NCI-H510A (cell line): ENCODE measurements around the gene HSPA12A.

Experiments used
- DNase-seq: peaks from one replicate; lab custom pipeline; 2025; lab: John Stamatoyannopoulos, UW

The HSPA12A gene

DNA sequence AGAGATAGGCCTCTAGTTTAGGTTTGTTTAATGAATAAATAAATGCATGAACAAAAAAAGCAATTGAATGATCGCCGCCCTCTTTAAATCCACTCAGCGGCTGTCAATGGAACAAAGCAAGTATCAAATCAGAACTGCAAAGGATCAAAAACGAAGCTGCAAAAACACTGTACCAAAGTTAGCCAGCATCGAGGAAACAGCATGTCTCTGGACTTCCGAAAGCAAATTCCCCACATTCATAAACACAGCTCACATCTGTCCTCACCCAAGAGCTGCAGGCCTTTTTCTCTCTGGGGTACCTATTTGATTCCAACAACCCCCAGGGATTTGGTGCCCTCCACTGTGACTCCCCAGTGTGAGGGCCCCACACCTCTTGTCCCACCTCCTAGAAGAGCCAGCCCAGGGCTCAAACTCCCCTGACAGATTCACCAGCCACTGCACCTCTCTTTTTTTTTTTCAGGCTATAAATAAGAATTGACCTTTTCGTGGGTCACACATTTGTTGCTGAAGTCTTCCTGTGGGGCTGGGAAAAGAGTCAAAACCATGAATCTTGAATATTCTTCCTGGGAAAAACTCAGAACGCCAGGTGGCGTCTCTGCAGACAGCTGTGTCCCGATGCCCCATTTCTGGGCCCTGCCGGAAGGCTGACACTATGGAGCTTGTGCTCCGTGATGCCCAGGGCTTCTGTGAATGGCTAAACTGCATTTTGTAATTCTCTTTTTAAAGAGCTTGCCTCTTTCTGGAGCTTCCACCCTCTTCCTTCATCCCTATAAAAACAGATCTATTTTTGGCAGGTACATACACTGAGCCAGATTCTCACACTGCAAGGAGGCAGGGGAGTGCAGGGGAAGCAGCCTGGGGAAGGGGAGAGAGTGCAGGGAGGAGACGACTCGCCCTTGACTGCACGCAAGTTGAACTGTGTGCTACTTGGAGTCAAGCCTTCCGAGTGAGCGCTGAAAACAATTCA is 51.7 kb downstream of the HSPA12A start:
- DNase-seq: no peak

- DNase-seq: no peak
Observed at GRCh38 chr10:116689744-116690143, 52.6 kb downstream of the HSPA12A start.

- no peak for DNase-seq
Observed at GRCh38 chr10:116688741-116689495, 53.4 kb downstream of the HSPA12A start.

- no peak for DNase-seq
Observed at GRCh38 chr10:116688241-116688711, 54.1 kb downstream of the HSPA12A start.

GRCh38 chr10:116687633-116688032 is 54.7 kb downstream of the HSPA12A start:
- DNase-seq: no peak

DNA sequence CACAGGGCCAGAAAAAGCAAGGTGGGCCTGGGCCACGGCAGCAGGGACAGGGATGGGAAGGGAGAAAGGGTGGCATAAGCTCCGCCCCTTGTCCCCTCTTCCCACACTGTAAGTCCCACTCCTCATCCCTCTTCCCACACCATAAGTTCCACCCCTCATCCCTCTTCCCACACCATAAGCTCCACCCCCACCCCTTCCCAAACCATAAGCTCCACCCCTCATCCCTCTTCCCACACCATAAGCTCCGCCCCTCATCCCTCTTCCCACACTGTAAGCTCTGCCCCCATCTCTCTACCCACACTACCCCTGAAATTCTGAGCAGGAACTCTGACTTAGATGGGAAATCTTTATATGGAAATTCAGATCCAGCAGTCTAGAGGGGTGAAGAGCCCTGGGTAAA is 55.7 kb downstream of the HSPA12A start:
- no peak for DNase-seq

- DNase-seq: no peak
Observed at GRCh38 chr10:116685807-116686206, 56.6 kb downstream of the HSPA12A start.

DNA sequence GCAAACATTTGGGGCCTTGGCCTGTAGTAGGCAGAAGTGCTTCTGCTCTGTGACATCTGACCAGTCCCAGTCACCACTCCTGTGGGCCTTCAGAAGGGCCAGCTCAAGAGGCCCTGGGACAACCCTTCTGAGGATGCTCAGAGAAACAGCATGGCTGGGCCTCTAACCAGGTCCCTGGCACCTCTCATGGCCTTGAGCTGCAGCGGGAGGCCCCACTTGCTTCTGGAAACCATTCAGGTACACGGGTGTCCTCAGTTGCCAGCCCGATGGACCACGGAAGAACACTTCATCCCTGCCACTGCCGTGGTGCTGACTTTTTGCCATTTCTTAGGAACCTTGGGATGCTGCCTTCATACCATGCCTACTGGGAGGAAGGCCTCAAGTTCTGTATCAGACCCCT is 57.6 kb downstream of the HSPA12A start:
- DNase-seq: no peak

- no peak for DNase-seq
Observed at GRCh38 chr10:116683821-116684220, 58.5 kb downstream of the HSPA12A start.

DNA sequence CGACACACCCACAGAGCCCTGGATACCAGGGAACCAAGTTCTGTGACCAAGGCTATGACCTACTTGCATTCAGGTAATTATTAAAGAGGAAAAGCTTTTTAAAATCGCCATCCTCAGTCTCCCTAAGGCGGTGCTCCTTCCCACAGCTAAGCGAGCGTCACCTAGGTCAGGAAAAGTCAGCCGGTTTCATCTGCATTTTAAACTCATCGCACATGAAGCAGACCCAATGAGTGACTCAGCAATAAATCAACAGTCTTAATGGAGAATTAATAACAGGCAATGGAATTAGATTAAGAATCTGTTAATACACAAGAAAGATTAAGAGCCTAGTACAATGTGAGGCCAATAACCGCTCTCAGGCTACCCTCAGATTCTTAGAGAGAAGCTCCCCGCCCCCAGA is 59.2 kb downstream of the HSPA12A start:
- DNase-seq: no peak

DNA sequence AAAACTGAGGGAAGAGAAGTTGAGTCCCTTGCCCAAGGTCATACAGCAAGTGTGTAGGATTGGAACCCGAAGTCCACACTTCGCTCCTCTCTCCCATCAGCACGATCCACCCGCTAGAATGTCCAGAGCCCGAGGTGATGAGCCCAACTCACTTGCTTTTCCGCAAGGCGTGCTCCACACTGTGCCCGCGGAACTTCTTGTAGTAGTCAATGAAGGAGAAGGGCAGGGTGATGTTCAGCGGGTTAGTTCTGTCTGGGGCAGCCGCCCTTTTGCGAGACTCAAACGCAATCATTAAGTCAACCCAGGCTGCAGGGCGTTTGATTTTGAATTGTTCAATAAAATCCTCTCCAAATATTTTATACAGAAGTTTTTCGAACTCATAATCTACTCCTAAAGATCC is 63.0 kb downstream of the HSPA12A start:
- DNase-seq: no peak

- DNase-seq: no peak
Observed at GRCh38 chr10:116676633-116677032, 65.7 kb downstream of the HSPA12A start.

DNA sequence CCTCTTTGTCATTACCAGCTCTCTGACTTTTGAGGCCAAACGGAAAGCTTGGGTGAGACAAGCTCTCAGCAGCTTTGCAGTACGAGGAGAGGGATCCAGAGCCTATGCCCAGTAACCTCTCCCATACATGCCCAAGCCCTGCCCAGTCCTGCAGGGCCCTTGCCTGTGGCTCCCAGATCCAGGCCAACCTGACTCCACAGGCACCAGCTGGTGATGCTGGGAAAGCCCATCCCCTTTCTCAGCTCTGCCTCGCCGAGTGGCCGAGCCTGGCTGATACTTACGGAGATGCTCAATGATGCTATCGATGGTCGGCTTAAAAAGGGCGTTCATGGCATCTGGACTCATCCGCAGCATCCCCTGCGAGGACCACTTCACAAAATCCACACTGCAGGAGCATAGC is 66.2 kb downstream of the HSPA12A start:
- no peak for DNase-seq

DNA sequence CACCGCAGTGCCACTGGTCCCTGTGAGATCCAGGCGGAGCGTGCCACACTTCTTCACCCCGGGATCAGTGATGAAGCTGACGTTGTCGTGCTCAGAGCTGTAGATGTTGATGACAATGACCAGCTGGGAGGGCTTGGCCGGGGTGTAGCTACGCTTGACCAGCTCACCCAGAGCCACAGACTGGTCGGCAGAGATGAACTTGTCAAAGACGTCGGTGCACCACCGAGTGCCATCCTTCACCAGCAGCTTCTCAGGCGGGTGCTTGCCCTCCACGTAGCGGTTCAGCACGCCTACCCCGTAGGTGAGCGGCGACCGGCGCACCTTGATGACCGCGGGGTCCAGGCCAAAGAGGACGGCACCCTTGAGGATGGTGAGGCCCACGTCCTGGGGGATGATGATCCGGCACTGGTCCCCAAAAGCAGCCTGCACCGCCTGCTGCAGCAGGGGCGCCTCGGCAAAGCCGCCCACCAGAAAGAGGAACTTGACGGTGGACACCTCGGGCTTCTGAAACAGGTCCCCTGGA is 67.4 kb downstream of the HSPA12A start:
- no peak for DNase-seq

DNA sequence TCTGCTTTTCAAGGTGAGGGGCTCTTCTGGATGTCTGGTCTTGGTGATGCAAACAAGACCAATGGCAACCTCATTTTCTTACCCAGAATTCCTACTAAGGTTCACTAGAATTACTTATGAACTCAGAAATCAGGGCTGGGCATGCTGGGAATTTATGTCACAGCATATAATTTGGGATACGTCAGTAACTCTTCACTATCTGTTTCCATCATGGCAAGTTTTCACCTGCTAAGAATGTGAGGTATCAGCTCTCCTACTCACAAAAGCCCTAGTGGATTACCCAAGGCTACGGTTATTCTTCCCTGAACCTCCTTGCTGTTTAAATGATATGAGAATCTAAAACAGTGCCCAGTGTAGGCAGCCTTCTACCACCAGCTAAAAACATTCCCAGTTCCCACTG is 68.5 kb downstream of the HSPA12A start:
- DNase-seq: no peak

DNA sequence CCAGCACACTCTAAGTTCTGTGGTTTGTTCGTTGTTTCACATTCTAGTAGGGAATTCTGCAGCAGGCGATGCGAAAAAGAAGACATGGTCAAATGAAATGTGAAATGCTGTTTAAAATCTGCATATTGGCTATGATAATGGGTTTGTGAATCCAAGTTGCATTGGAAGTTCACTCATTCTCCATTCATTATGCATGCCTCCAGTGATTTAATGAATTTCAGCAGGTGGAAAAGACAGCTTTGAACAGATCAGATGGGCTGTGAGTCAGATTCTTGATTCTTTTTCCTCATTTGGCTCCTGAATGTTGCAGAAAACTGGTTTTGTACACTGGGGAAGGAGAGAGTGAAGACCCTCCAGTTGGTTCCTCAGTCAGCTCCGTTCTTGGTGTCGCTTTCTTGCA is 69.5 kb downstream of the HSPA12A start:
- no peak for DNase-seq

DNA sequence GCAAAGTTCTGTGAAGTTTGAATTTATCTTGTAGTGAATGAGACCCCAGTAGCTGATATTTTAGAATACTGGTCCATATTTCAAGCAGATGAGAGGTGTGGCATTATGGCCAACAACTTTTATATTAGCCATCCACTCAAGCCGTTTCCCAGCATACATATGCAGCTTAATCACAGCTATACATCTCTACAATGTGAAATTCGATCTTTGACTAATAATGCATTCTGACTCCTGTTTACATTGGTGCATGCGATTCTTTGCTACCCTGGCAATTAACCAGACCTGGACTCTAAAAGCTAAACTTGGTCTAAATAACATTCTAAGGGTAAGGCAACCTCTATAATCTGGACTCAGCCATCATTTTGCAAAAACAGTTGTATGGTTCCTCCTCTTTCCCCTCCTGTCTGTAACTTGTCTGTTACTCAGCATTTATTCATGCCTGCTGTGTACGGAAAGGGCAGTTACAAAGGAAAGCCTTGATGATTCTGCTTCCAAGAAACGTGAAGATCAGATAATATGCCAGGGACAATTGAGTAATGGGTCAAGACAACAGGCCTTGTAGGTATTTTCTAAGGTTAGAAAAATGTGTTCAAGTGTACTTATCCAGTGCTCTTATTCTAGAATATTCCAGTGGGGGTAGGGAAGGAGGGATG is 71.0 kb downstream of the HSPA12A start:
- no peak for DNase-seq

DNA sequence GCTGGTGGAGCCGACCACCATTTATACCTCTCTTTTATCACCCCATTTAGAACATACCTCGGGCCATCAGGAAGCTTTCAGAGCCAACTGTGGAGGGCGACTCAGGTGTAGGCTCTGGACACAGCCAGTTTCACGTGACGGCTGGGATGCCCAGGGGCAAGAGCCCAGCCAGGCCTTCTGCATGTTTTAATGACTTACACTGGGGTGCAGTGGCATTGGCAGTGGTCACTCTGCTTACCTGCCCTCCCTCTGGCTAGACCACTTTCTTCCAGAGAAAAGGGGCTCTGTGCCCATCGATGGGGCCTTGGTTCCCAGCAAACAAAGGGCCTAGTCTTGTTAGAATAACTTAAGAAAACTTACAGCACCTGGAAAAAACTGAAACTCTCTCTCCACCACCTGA is 71.7 kb downstream of the HSPA12A start:
- DNase-seq: no peak

- DNase-seq: no peak
Observed at GRCh38 chr10:116669832-116670644, 72.3 kb downstream of the HSPA12A start.

DNA sequence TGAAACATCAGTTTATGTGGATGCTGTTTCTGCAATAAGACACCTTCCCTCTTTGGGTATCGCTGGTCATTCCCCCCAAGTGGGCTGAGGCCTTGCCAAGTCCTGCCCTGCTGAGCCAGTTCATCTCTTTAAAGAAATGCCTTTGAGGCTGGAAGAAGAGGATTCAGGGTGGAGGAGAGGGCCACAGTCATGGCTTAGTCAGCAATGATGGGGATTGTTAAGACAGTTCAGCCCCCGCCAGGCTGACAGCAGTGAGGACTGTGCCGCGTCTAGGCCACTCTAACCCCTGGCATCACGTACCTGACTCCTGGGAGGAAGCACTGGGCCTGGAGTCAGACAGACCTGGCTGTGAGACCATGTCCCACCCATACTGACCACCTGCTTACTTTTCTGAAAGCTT is 73.3 kb downstream of the HSPA12A start:
- no peak for DNase-seq

DNA sequence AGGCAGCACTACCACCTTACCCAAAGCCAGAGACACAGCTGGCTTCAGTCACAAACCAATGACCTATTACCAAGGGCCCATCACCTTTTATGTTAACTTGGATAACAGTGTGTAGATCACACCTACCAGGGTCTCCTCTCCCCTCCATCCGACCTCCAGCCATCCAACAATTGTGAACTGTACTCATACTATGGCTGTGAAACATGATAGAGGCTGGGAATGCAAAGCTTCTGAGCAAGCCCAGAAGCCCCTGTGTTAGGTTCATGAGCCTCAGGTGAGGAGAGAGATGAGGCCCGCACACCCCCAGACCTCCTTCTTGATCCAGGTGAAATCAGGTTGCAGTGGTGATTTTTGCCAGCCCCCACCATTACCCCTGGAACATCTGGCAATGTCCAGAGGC is 73.9 kb downstream of the HSPA12A start:
- no peak for DNase-seq
